HG03457 (cell line): ENCODE measurements around the gene ZNF182.
"Not testable (repeated sequence)": the region's sequence is repeated elsewhere in the genome, so short reads cannot be mapped to it uniquely, and the experiment has no call there.

Experiments
- ATAC-seq: cut with Tn5 transposase; IDR thresholded peaks from one replicate; pipeline ENCODE4 v1.9.1; 2021; ENCODE audit warnings: moderate number of reproducible peaks; ENCODE audit not compliant: unreplicated experiment

ZNF182 gene

DNA sequence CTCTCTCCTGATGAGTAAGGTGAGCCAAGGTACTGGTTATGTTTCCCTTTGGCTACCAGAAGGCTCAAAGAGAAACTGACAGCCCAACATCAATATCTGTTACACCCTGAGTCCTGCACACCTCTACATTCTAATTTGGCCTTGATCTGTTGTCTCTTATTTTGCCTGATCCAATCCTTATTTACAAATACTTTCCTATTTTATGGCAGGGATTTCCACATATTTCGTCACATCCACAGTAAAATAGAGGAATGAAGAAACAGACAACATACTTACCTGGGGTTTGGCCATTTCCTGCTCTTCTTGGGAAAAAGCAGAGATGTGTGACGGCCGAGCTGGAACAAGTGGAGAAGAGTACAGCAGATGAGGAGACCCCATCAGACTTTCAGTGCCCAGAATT lies 1.5 kb downstream of the ZNF182 start:
- ATAC-seq, result no peak

- no peak for ATAC-seq
Observed at GRCh38 chrX:48001260-48001659, 2.5 kb downstream of the ZNF182 start.

GRCh38 chrX:47992669-47993068 lies 11.1 kb downstream of the ZNF182 start:
- ATAC-seq, result no peak

DNA sequence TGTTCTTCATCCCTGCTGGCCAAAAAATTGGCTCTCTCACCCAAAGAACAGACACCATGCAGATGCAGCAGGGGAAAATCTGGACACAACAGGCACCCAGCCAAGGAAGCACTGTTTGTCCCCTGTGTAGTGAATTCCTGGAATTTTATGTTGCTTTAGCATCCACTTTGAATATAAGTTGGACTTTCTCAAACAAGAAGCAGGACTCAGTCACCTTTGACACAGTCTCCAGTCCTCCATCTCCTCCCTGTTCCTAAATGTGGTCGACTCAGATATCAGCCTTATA lies 11.8 kb downstream of the ZNF182 start:
- no peak for ATAC-seq

DNA sequence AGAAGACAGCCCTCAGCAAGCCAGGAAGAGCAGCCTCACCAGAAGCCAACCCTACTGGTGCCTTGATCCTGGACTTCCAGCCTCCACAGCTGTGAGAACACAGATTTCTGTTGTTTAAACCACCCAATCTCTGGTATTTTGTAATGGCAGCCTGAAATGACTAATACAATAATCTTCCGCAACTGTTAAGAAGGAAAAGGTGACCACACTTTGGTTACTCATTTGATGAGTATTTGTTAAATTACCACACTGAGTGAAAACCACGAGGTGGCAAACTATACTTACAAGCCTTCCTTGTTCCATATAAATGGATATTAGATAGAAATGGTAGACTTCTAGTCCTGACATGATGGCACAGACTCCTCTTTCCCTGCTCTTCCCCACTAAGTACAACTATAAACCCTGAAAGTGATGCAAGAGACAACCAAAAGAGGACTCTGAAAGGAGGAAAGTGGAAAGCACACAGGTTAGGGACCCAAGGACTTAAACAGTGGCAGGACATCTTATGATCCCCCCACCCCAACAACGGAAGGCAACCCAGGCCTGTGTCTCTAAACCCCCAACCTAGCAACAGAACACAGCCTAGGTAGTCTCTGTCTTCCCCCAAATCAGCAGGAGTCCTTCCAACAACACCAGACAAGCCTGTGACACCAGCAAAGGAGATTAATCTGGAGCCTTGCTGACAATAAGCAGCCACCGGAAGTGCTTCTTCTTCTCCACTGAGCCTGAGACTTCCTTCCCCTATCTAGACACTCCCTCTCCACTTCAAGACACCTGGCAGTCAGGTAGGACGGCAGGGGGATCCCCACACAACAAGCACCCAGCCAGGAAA lies 12.3 kb downstream of the ZNF182 start:
- ATAC-seq, result no peak

- no peak for ATAC-seq
Observed at GRCh38 chrX:47976254-47977151, 27.3 kb downstream of the ZNF182 start.

DNA sequence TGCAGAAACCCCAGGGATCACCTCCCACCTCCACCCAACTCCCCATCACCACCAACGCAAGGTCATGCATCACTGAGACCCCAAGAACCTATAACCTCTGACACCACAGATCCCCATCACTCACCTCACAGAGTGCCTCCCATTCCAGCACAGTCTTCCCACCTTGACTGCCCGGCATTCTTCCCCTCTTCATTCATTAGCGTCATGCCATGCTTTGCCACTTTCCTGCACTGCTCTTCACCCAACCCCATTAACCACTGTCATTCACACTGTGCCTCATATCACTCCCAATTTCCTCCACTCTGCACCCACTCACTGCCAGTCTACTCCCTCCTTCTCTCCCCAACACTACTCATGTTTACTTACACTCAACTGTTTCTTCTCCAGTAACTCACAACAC lies 30.6 kb downstream of the ZNF182 start:
- ATAC-seq, result no peak

- ATAC-seq, result not testable (repeated sequence)
Observed at GRCh38 chrX:47965526-47965925, 38.3 kb downstream of the ZNF182 start.

DNA sequence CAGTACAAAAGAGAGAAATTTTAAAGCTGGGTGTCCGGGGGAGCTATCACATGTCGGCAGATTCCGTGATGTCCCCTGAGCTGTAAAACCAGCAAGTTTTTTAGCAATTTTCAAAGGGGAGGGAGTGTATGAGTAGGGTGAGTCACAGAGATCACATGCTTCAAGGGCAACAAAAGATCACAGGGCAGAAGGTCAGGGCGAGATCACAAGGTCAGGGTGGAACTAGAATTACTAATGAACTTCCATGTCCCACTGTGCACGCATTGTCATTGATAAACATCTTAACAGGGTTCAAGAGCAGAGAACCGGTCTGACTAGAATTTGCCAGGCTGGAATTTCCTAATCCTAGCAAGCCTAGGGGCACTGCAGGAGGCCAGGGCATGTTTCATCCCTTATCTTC lies 42.0 kb downstream of the ZNF182 start:
- not testable (repeated sequence) for ATAC-seq

GRCh38 chrX:47960406-47960805 lies 43.4 kb downstream of the ZNF182 start:
- ATAC-seq, result no peak

DNA sequence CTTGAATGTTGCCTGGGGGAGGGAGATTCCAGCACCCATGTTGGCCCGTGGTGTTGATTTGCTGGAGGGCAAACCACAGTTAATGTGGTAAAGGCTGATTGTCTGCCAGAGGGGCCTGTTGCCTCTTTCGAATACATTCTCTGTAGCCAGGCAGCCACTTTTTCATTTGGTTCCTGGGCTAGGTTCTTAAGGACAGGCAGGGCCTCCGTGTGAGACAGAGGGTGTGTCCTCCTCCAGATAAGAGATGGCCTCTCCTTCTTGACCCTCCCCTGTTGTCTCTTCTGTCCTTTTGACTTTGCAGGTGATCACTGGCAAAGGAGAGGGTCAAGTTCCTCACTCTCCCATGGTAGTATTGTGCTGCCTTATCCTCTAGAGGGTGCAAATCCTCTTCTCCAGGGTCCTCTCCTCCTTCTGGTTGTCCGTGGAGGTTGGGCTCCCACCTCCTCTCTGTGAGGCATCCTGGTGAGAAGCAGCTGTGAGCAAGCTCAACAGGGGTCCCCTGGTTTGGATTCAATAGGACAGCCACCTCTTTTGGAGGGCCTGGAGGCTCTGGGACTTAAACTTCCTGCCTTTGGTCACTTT lies 44.9 kb downstream of the ZNF182 start:
- no peak for ATAC-seq

- not testable (repeated sequence) for ATAC-seq
Observed at GRCh38 chrX:47958206-47958605, 45.6 kb downstream of the ZNF182 start.

GRCh38 chrX:47956016-47956415 lies 47.8 kb downstream of the ZNF182 start:
- ATAC-seq, result no peak

GRCh38 chrX:47955295-47955694 lies 48.5 kb downstream of the ZNF182 start:
- not testable (repeated sequence) for ATAC-seq

- no peak for ATAC-seq
Observed at GRCh38 chrX:47941423-47941822, 62.4 kb downstream of the ZNF182 start.

GRCh38 chrX:47940448-47940847 lies 63.3 kb downstream of the ZNF182 start:
- ATAC-seq, result no peak

GRCh38 chrX:47936940-47937317 lies 66.9 kb downstream of the ZNF182 start:
- no peak for ATAC-seq

DNA sequence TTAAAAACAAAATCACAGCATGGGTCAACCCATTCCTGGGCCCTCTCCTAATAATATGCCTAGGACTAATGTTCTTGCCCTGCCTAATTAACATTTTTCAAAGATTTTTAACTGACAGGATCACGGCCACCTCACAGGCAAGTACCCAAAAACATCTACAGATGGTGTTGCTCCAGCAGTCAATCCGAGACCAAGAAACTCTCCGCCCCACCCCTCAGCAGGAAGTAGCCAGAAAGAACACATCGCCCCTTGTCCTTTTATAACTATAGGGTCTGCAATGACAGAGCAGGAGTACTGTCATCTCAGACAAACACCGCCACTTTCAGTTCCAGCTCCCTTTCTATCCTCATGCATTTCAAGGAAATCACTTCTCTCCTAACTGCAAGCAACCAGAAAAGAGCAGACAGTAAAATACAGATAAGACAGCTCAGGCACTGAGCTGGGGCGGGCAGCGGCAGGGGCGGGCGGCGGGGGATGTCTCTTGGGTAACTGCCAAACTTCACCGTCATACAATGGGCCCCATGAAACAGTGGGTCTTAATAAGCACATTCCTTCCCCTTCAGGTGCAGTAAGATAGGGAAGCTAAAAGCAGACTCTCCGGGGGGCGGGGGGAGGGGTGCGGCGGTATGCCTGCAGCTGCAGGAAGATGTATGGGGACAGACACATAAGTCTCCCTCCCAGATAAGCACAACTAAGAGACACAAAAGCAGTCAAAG lies 67.4 kb downstream of the ZNF182 start:
- ATAC-seq, result no peak

DNA sequence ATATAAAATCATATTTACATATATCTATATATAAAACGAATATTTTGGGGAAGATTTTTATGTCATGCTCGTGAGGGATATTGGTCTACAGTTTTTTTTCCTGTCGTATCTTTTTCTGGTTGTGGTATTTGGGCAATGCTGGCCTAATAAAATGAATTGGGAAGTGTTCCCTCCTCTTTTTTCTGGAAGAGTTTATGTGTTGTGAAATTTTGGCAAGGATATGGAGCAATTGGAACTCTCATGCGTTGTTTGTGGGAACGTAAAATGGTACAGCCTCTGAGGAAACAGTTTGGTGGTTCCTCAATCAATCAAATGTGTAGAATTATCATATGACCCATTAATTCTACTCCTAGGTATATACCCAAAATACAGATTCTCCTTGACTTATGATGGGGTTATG lies 69.8 kb downstream of the ZNF182 start:
- ATAC-seq, result no peak

DNA sequence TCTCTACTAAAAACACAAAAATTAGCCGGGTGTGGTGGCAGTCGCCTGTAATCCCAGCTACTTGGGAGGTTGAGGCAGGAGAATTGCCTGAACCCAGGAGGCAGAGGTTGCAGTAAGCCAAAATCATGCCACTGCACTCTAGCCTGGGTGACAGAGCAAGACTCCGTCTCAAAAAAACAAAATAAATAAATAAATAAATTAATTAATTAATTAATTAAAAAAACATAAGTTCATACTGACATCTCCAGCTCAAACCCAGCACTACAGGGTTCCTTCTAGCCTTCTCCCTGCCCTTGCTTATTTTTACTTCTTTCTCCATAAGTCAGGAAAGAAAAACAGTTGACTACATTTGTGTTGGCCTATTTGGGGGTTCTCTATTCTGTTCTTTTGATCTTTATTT lies 71.8 kb downstream of the ZNF182 start:
- not testable (repeated sequence) for ATAC-seq

DNA sequence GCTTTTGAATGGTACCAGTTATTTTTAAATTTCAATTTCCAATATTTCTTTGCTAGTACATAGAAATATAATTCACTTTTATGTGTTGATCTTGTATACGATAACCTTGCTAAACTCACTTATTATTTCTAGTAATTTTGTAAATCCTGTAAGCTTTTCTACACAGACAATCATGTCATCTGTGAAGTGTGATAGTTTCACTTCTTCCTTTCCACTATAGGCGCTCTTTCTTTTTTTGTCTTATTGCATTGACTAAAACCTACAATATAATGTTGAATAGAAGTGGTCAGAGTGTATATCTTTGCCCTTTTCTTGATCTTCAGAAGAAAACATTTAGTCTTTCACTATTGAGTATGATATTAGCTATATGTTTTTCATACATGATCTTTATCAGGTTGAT lies 76.6 kb downstream of the ZNF182 start:
- ATAC-seq, result no peak
